LHCN-M2 (cell line): ENCODE measurements around the gene LINC01488. TPM values are rescaled to one million over a fixed set of nuclear protein-coding genes. Genes with fewer than 3 reads are reported as not detected.

ENCODE experiments used
- DNase-seq: peaks from one replicate; pipeline ENCODE4 v3.0.0-alpha.2; 2012; ENCODE audit warnings: low read depth
- total RNA-seq: library from RNA; depleted of rRNA; stranded (reverse); fragments of >200 nt; gene quantifications from 2 replicates; pipeline ENCODE4 v1.2.3, GENCODE V29; 2014

LINC01488 gene
- total RNA-seq, 1 experiment from 2014 or later, result not detected

DNA sequence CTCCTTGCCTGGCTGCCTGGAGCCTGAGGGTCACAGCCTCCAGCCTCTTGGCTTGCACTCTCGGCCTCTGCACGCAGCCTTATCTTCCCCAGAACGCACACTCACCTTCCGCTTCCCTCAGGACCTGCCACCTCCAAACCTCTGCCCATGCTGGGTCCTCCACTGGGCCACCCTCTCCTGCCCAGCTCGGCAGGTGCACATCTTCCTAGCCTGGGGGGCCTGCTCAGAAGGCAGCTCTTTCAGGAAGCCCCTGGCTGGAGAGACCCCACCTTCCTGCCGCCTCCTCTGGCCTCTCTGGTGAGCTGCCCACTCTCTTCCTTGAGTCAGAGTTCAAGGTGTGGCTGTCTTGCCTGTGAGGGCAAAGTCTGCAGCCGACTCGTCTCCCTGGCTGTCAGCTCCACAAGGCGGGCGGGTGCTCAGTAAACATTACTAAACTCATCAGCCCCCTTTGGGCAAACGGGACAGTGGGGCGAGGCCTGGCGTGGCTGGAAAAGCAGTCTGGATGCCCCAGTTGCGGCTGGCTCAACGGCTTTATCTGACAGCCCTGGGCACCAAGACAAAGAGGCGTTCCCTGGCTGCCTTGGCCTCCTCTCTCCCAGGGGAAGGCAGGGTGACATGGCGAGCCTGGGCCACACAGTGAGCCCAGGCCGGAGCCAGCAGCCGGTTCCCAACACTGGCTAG, 1.7 kb upstream of the LINC01488 start:
- DNase-seq, result no peak

DNA sequence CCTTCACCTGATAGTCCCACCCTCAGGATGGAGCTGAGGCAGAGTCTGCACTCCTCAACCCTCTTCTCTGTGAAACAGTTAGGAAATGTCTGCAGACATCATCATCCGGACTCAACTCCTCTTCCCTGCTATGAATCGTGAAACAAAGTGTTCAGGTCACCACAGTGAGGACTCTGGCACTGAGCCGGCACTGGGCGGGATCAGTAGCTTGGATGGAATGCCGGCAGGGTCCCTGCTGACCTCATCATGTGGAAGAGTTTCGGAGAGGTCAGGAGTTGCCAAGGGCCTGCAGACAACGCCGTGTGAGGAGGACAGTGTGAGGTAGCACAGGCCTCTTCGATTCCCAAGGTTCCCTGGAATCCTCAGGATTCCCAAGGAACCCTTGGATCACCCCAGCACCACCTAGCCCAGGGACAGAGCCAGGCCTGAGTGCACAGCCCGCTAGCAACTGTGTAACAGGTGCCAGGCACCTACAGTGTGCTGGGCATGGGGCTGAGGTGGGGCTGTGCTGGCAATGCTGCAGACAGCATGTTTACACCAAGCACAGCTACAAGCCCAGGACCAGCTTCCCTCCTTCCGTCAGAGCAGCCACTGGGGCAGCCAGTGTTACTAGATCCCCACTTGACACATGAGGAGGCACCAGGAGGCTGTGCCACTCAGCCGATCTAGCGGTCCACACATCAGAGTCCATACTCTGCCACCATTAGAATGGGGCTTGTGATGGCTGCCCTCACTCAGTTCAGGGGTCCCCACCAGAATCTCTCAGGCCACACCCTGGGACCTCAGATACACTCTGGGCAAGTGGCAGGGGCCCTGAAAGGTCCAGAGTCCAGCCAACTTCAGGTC, 693 bp upstream of the LINC01488 start:
- DNase-seq, result no peak

DNA sequence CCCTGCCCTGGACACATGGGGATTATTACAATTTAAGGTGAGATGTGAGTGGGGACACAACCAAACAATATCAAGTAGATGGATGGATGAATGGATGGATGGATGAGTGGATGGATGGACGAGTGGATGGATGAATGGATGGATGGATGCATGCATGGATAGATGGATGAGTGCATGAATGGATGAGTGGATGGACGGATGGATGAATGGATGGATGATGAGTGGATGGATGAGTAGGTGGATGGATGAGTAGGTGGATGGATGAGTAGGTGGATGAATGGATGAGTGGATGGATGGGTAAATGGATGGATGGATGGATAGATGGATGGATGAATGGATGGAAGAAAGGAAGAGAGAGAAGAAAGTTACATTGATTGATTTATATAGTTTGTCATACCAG, 859 bp downstream of the LINC01488 start:
- no peak for DNase-seq

DNA sequence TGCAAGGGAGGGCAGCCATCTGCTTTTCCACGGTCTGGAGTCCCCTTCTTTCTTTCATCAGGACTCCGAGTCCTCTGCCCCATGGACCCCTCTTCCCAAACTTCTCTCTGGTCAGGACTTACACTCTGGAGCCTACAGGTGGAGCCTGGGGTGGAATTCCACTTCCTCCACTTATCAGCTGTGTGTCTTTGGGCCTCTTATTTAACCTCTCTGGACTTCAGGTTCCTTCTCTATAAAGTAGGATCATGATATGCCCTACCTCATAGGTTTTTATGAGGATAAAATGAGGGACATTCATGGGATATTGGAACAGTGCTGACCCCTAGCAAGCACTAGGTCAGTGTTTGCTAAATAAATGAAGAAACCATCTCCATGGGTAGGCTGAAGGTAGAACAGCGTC, 1.7 kb downstream of the LINC01488 start:
- no peak for DNase-seq

DNA sequence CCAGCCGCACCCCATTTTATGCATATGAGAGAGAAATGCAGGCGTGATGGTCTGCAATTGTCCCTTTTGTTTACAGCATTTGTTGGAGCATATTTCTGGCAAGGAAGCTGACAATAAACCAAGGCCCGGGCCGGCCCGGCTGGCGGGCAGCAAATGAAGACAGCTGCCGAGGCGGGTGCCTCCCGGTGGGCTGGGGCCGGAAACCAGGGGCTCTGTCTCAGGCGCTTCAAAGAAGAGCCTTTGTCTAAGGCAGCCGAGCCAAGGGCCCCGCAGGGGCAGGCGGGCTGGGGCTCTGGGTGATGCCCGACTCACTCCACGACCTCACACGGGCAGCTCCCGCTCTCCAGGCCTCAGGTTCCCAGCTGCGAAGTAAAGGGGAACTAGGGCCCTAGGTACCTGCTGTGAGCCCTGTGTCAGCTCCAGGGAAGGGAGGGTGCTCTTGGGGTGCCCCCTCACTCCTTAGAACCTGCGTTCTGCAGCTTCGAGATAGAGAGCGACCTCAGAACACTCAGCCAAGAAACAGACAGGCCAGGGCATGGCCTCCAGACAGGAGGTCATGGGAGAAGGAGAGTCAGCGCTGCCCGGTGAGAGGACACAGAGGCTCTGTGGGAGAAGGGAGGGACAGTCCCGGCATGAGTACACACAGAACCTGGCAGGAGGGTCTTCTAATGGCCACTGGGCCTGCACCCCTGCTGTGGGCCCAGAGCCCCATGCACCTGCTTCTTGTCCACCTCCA, 2.4 kb downstream of the LINC01488 start:
- DNase-seq, result no peak

- no peak for DNase-seq
These were observed 3.2 kb downstream of the LINC01488 start for GRCh38 chr11:69484427-69485259.

DNA sequence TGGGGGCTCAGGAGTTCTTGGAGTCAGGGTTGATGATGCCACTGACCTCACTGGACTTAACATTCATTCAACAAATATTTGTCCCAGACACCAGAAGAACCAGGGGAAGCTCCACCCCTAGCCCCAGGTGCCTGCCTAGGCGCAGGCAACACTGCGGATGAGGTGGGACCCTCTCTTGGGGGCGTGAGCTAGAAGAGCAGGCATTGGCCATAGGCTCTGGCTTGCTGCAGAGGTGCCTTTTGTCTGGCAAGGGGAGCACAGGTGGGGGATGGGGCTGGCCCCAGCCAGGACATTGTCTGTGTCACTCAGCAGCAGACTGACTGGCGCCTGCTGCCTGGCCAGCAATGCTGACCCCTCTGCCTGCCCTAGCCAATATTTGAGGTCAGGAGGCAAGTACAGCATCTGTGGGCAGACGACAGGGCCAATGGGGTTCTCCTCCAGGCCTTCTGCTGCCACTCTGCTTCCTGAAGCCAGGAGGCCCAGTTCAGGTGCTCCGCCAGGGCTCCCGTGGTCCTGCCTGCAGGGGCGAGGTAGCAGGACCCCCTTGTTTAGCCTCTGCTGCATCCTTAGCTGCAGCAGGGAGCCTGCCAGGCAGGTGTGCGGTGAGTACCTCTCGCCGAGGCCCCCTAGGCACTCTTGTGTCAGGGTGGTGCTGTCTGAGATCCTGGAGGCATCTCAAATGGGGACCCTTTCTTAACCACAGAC, 4.0 kb downstream of the LINC01488 start:
- no peak for DNase-seq

GRCh38 chr11:69486056-69486772, 4.8 kb downstream of the LINC01488 start:
- no peak for DNase-seq

DNA sequence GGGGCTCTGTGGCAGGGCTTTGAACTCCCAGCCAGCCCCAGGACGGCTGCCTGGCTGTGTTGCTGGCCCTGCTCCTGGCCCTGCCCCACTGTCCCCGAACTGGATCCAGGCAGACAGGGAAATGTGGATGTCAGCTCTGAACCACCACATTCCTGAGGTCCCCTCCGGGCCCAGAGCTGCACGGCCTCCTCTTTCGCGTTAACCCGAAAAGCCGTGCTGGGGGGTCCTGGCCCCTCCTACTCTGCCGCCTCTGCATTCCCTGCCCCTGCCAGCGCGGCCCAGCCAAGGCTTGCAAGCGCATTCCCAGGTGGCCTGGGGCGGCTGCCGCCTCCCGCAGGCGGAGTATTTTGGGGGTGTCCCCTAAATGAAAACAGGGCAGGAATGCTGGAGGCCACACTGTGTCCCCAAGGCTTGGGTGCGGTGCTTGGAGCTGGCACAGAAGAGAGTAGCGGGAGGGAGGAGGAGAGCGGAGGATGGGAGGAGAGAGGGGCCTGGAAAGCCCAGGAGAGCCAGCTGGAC, 5.4 kb downstream of the LINC01488 start:
- no peak for DNase-seq

DNA sequence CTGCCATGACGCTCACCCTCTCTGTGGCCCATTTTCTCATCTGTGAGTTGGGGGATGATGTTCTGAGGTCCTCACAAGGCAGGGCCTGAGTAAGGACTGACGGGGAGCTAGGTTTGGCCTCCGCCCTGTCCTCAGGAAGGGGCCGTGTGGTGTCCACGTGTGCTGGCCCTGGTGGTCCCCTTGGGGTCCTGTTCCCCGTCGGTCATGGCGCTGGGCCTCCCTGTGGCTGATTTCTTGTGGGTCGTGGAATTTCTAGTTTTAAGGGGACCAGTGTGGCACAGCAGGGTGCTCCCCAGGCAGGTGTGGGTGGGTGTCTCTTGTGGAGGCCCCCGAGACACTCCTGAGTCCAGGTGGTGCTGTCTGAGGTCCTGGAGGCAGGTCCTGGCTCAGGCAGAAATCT, 5.9 kb downstream of the LINC01488 start:
- DNase-seq, result no peak

DNA sequence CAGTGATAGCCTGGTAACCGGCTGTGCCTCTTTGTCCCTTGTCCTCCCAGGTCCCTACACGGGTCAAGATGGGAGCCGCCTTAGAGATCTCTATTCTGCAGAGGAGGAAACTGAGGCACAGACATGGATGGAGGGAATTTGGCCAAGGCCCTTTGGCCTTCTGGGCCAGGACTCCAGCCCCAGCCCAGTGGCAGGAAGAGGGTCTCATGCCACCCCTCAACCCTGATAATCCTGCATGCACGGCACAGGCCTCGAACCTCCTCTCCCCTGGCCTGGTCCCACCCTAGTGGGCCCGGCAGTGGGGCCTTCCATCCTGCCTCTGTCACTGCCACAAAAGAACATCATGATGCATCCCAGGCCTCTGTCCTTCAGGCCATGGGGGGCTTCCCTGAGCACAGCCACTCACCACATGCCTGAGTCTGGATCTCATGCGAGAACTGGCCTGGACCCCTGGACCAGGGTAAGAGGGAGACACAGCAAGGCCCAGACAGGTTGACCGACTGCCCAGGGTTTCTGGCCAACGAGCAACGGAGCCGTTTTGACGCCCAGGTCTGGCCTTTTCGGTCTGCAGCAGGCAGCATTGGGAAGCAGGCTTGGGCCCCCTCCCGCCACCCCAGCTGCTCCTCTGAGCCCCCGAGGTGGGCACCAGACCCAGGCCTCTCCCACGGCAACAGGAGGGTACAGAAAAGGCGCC, 6.5 kb downstream of the LINC01488 start:
- DNase-seq, result no peak

GRCh38 chr11:69488543-69488940, 7.1 kb downstream of the LINC01488 start:
- DNase-seq, result no peak

- DNase-seq, result no peak
These were observed 7.7 kb downstream of the LINC01488 start for GRCh38 chr11:69489031-69489745.

GRCh38 chr11:69489746-69490365, 8.4 kb downstream of the LINC01488 start:
- DNase-seq, result no peak

DNA sequence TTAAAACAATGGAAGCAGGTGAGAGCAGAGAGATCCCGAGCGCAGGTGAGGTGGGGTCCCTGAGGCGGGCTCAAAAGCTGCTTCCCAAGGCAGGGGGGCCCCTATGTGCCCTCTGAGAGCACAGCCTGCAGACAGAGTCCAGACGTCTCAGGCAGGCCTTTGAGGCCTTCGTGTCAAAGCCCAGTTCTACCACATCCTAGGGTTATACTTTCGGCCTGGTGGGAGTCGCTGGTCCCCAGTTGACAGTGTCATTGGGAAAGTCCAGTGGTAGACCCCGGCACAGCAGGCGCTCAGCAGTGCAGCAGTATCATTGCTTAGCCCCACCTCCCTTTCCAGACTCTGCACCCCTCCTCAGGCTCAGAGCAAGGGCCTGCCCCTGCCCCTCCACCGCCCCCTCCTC, 9.1 kb downstream of the LINC01488 start:
- no peak for DNase-seq

DNA sequence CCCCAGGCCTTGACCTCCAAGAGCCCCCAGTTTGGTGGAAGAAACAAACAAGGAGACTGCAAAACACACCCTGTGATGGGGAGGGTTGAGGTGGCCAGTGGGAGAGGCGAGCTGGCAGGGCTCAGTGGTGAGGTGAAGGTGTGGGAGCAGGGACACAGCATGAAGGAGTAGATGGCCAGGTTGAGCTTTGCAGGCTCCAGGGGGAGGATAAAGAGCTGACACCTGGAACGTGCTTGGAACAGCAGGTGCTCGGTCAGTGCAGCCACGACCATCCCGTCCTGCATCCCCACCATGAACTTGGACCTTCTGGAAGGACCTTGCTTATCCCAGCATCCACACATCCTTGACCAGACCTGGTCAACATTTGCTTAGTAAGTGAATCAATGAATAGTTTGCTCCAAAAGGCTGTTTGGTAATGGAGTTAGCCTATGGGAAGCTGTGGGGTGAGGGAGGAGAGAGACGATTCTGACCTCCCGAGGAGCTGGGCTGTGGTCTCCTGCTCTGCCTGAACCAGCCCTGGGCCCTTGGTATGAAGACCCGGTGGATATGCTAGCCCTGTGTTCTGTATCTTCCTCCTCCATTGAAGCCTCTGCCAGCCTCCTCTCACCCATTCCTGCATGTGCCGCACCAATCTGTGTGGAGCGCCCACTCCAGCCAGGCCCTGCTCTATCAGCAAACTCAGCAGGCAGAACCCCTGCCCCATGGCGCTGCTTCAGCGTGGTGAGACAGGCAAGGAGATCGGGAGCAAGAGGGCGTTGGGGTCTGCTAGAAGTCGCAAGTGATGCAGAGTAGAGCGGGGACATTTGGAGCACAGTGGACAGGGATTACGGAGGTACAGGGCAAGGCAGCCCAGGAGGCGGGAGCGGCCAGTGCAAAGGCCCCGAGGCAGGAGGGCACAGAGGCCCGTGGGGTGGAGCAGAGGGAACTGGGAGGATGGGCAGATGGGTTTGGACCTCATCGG, 9.9 kb downstream of the LINC01488 start:
- DNase-seq, result no peak
